ENCODE data around the gene ANKFY1.

ANKFY1 gene

GRCh38 chr17:4233668-4234258 is 30.0 kb downstream of the ANKFY1 start:
- DNase-seq, result no peak
- TF ChIP-seq, protein P1, sequence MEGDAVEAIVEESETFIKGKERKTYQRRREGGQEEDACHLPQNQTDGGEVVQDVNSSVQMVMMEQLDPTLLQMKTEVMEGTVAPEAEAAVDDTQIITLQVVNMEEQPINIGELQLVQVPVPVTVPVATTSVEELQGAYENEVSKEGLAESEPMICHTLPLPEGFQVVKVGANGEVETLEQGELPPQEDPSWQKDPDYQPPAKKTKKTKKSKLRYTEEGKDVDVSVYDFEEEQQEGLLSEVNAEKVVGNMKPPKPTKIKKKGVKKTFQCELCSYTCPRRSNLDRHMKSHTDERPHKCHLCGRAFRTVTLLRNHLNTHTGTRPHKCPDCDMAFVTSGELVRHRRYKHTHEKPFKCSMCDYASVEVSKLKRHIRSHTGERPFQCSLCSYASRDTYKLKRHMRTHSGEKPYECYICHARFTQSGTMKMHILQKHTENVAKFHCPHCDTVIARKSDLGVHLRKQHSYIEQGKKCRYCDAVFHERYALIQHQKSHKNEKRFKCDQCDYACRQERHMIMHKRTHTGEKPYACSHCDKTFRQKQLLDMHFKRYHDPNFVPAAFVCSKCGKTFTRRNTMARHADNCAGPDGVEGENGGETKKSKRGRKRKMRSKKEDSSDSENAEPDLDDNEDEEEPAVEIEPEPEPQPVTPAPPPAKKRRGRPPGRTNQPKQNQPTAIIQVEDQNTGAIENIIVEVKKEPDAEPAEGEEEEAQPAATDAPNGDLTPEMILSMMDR (IDR thresholded peaks at IDR 0.05; ENCODE audit: low read depth, low read length), result no peak
- Histone ChIP-seq H3K9me3 (ENCODE audit: severe bottlenecking) (no peaks in the 10 kb centered on the region), H3K27me3 (ENCODE audit: insufficient read depth, low read depth, severe bottlenecking) (no peaks in the 10 kb centered on the region), H3K27ac (no peak overlapping the region), H3K36me3 (peaks cover 49% of the 10 kb centered on the region), H3K4me3 (ENCODE audit: low read depth, low read length) (no peak overlapping the region)

DNA sequence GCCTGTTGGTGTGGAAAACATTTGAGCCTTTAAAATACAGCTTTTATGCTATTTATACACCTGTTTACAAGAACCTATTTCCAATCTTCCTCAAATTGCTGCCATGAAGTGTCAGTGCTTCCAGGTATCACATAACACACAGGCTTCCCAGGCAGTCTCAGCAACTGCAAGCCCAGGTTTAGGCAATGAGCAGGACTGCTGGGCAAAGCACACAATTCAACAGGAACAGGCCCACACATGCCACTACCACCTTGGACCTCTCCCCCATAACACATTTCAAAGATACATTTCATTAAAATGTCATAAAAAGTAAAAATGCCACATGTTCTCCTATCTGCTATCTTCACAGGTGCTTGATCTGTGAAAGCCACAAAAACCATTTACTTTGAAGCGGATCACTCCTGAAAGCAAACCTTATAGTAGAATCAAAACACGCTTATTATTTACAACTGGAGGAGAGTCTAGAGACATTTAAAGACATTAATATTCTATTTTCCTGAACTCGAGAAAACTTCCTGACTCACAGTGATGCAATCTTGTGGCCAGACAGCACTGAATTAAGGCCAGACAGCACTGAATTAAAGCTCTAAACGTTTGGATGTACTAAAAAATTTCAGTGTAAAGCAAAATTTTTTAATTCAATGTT is 31.5 kb downstream of the ANKFY1 start:
- no peaks in the 10 kb centered on the region for H3K27me3 ChIP-seq (ENCODE audit: insufficient read depth, low read depth, severe bottlenecking)
- TF ChIP-seq, protein P1 (IDR thresholded peaks at IDR 0.05; ENCODE audit: low read depth, low read length), result no peak
- H3K36me3 ChIP-seq, result peaks cover 45% of the 10 kb centered on the region
- H3K9me3 ChIP-seq (ENCODE audit: severe bottlenecking), result no peaks in the 10 kb centered on the region
- H3K27ac ChIP-seq, result no peak overlapping the region
- DNase-seq, result no peak
- no peak overlapping the region for H3K4me3 ChIP-seq (ENCODE audit: low read depth, low read length)

GRCh38 chr17:4229627-4230541 is 33.9 kb downstream of the ANKFY1 start:
- Histone ChIP-seq H3K9me3 (ENCODE audit: severe bottlenecking) (no peaks in the 10 kb centered on the region), H3K4me3 (ENCODE audit: low read depth, low read length) (no peak overlapping the region), H3K27ac (no peak overlapping the region), H3K36me3 (peaks cover 35% of the 10 kb centered on the region), H3K27me3 (ENCODE audit: insufficient read depth, low read depth, severe bottlenecking) (no peaks in the 10 kb centered on the region)
- TF ChIP-seq, protein P1 (IDR thresholded peaks at IDR 0.05; ENCODE audit: low read depth, low read length), result no peak
- no peak for DNase-seq

DNA sequence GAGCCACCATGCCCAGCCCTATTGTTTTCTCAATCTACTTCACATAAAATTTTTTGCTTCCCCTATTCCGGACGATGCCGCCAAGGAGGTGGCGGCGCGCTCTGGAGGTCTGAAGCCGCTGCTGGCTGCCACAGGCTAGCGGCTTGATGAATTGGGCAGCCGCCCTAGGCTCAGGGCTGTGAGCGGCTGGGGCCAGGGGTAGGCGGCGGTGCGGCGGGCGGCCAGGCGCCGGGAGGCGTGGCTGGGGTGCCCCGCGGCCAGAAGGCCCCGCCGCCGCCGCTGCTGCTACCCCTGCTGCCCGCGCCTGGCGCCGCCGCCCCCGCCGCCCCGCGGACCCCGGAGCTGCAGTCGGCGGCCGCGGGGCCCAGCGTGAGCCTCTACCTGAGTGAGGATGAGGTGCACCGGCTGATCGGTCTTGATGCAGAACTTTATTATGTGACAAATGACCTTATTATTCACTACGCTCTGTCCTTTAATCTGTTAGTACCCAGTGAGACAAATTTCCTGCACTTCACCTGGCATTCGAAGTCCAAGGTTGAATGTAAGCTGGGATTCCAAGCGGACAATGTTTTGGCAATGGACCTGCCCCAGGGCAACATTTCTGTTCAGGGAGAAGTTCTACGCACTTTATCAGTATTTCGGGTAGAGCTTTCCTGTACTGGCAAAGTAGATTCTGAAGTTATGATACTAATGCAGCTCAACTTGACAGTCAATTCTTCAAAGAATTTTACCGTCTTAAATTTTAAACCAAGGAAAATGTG is 41.7 kb downstream of the ANKFY1 start:
- TF ChIP-seq, protein P1 (IDR thresholded peaks at IDR 0.05; ENCODE audit: low read depth, low read length), result no peak
- no peak for DNase-seq
- Histone ChIP-seq H3K27ac (no peak overlapping the region), H3K4me3 (ENCODE audit: low read depth, low read length) (no peak overlapping the region), H3K9me3 (ENCODE audit: severe bottlenecking) (no peaks in the 10 kb centered on the region), H3K36me3 (peaks cover 16% of the 10 kb centered on the region), H3K27me3 (ENCODE audit: insufficient read depth, low read depth, severe bottlenecking) (no peaks in the 10 kb centered on the region)

DNA sequence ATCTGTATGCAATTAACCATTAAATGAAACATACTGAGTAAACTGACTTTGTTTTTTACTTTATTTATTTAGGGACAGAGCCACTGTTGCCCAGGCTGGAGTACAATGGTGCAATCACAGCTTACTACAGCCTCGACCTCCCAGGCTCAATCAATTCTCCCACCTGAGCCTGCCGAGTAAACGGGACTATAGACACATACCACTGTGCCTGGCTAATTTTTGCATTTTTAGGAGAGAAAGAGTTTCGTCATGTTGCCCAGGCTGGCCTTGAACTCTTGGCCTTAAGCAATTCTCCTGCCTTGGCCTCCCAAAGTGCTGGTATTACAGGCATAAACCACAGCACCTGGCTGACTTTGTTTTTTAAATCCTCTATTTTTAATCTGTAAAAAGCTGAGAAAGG is 42.6 kb downstream of the ANKFY1 start:
- DNase-seq, result no peak
- Histone ChIP-seq H3K27me3 (ENCODE audit: insufficient read depth, low read depth, severe bottlenecking) (no peaks in the 10 kb centered on the region), H3K36me3 (peaks cover 23% of the 10 kb centered on the region), H3K4me3 (ENCODE audit: low read depth, low read length) (no peak overlapping the region), H3K9me3 (ENCODE audit: severe bottlenecking) (no peaks in the 10 kb centered on the region), H3K27ac (no peak overlapping the region)
- TF ChIP-seq, protein P1 (IDR thresholded peaks at IDR 0.05; ENCODE audit: low read depth, low read length), result no peak
